Neural cell (in vitro differentiated cells): Measurements from ENCODE around the gene SRRD. TPM values are rescaled to one million over a fixed set of nuclear protein-coding genes. Genes with fewer than 3 reads are reported as not detected.

Experiments used
- H2AFZ ChIP-seq: fragments of 200-600, 300-800 bp; sonication (generic), shearing (Covaris generic); 2 replicates; pipeline ENCODE4 v1.6.0; 2014; ENCODE audit warnings: low read depth, mild to moderate bottlenecking, antibody characterized with exemption, low read length, moderate library complexity
- H3F3A ChIP-seq: fragments of 200-600 bp; shearing (Covaris generic); 2 replicates; pipeline ENCODE4 v1.6.1; 2016; ENCODE audit warnings: mild to moderate bottlenecking, moderate library complexity, mixed read lengths, antibody characterized with exemption, low read length; ENCODE audit not compliant: insufficient read depth, poor library complexity, severe bottlenecking
- H3K27ac ChIP-seq: fragments of 200-600, 300-800 bp; sonication (generic), shearing (Covaris generic); 2 replicates; pipeline ENCODE4 v1.5.1; 2014; ENCODE audit warnings: mild to moderate bottlenecking, low read length, moderate library complexity
- H3K27me3 ChIP-seq: fragments of 300-800, 200-600 bp; sonication (generic), shearing (Covaris generic); 2 replicates; pipeline ENCODE4 v1.6.0; 2014; ENCODE audit warnings: mild to moderate bottlenecking, low read depth, low read length, moderate library complexity; ENCODE audit not compliant: insufficient read depth
- H3K36me3 ChIP-seq: fragments of 300-800, 200-600 bp; sonication (generic), shearing (Covaris generic); 2 replicates; pipeline ENCODE4 v1.5.1; 2014; ENCODE audit warnings: mild to moderate bottlenecking, antibody characterized with exemption, low read length, moderate library complexity; ENCODE audit not compliant: insufficient read depth
- H3K4me2 ChIP-seq: fragments of 300-800, 200-600 bp; sonication (generic), shearing (Covaris generic); 2 replicates; pipeline ENCODE4 v1.6.0; 2014; ENCODE audit warnings: mild to moderate bottlenecking, low read length
- H3K4me3 ChIP-seq: fragments of 300-800, 200-600 bp; sonication (generic), shearing (Covaris generic); 2 replicates; pipeline ENCODE4 v1.5.1; 2014; ENCODE audit warnings: mild to moderate bottlenecking, low read length, moderate library complexity
- H3K79me2 ChIP-seq: fragments of 200-600 bp; shearing (Covaris generic); replicated peaks from 2 replicates; pipeline ENCODE4 v1.6.0; 2014; ENCODE audit warnings: mild to moderate bottlenecking, low read length, moderate library complexity; ENCODE audit not compliant: insufficient read depth
- H3K9ac ChIP-seq: fragments of 300-800, 200-600 bp; sonication (generic), shearing (Covaris generic); 2 replicates; pipeline ENCODE4 v1.6.1; 2016; ENCODE audit warnings: mild to moderate bottlenecking, low read length, mixed read lengths
- H3K9me2 ChIP-seq: fragments of 200-600 bp; shearing (Covaris generic); 2 replicates; pipeline ENCODE4 v1.6.1; 2016; ENCODE audit warnings: mild to moderate bottlenecking, low read length, mixed read lengths; ENCODE audit not compliant: insufficient read depth
- H3K9me3 ChIP-seq: fragments of 200-600, 300-800 bp; sonication (generic), shearing (Covaris generic); 2 replicates; pipeline ENCODE4 v1.6.1; 2016; ENCODE audit warnings: mild to moderate bottlenecking, mixed run types, low read length, moderate library complexity, mixed read lengths
- H4K20me1 ChIP-seq: fragments of 200-600 bp; shearing (Covaris generic); 2 replicates; pipeline ENCODE4 v1.6.1; 2016; ENCODE audit warnings: mild to moderate bottlenecking, mixed run types; ENCODE audit not compliant: insufficient read depth
- EP300 ChIP-seq: fragments of 450-650 bp; conservative IDR thresholded peaks from 2 replicates; pipeline ENCODE4 v1.6.1; 2014; ENCODE audit warnings: antibody characterized with exemption, mild to moderate bottlenecking, moderate library complexity; ENCODE audit not compliant: poor library complexity, severe bottlenecking
- EZH2 ChIP-seq: fragments of 200-600, 300-800 bp; shearing (Covaris generic), sonication (generic); IDR thresholded peaks from 2 replicates; pipeline ENCODE4 v1.6.1; 2014; ENCODE audit warnings: antibody characterized with exemption, low read length, borderline replicate concordance, mild to moderate bottlenecking; ENCODE audit not compliant: insufficient read depth, poor library complexity, severe bottlenecking
- MXI1 ChIP-seq: fragments of 450-650 bp; conservative IDR thresholded peaks from 2 replicates; pipeline ENCODE4 v1.6.1; 2014; ENCODE audit warnings: antibody characterized with exemption, mild to moderate bottlenecking; ENCODE audit not compliant: poor library complexity, severe bottlenecking
- POLR2AphosphoS5 ChIP-seq: IDR thresholded peaks from 2 replicates; pipeline ENCODE4 v1.6.1; 2012
- RAD21 ChIP-seq: fragments of 450-650 bp; conservative IDR thresholded peaks from 2 replicates; pipeline ENCODE4 v1.6.1; 2014; ENCODE audit warnings: antibody characterized with exemption, mild to moderate bottlenecking, moderate library complexity
- REST ChIP-seq: IDR thresholded peaks from 2 replicates; pipeline ENCODE4 v1.6.1; 2012; ENCODE audit warnings: borderline replicate concordance
- SMC3 ChIP-seq: fragments of 450-650 bp; conservative IDR thresholded peaks from 2 replicates; pipeline ENCODE4 v1.6.1; 2014; ENCODE audit warnings: antibody characterized with exemption, mild to moderate bottlenecking, moderate library complexity; ENCODE audit not compliant: poor library complexity
- TAF1 ChIP-seq: IDR thresholded peaks from 2 replicates; pipeline ENCODE4 v1.6.1; 2012; ENCODE audit warnings: low read depth
- polyA plus RNA-seq: library from polyadenylated mRNA; depleted of rRNA; stranded (reverse); fragments of >200 nt; gene quantifications from 2 replicates; pipeline ENCODE4 v1.2.3, GENCODE V29; 2014
- TF ChIP-seq, protein P1 (sequence below): fragments of 450-650 bp; IDR thresholded peaks from 2 replicates; pipeline ENCODE4 v1.5.1; 2014; ENCODE audit warnings: antibody characterized with exemption, mild to moderate bottlenecking, moderate library complexity; ENCODE audit not compliant: poor library complexity, severe bottlenecking

The SRRD gene
- polyA plus RNA-seq, 1 donor from 2014 or later = 33.9 TPM

- no peaks in the 10 kb centered on the region for H3K27me3 ChIP-seq
- no peak overlapping the region for H3K27ac ChIP-seq
- TF ChIP-seq EZH2 (no peak), RAD21 (no peak), REST (no peak), MXI1 (no peak)
- TF ChIP-seq, protein P1, sequence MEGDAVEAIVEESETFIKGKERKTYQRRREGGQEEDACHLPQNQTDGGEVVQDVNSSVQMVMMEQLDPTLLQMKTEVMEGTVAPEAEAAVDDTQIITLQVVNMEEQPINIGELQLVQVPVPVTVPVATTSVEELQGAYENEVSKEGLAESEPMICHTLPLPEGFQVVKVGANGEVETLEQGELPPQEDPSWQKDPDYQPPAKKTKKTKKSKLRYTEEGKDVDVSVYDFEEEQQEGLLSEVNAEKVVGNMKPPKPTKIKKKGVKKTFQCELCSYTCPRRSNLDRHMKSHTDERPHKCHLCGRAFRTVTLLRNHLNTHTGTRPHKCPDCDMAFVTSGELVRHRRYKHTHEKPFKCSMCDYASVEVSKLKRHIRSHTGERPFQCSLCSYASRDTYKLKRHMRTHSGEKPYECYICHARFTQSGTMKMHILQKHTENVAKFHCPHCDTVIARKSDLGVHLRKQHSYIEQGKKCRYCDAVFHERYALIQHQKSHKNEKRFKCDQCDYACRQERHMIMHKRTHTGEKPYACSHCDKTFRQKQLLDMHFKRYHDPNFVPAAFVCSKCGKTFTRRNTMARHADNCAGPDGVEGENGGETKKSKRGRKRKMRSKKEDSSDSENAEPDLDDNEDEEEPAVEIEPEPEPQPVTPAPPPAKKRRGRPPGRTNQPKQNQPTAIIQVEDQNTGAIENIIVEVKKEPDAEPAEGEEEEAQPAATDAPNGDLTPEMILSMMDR = no peak
- no peak overlapping the region for H3K4me3 ChIP-seq
- no peaks in the 10 kb centered on the region for H4K20me1 ChIP-seq
- no peak overlapping the region for H2AFZ ChIP-seq
- H3K9me2 ChIP-seq = no peaks in the 10 kb centered on the region
- peaks cover 16% of the 10 kb centered on the region for H3K79me2 ChIP-seq
- H3K36me3 ChIP-seq = no peaks in the 10 kb centered on the region
- H3F3A ChIP-seq = no peaks in the 10 kb centered on the region
- no peak overlapping the region for H3K9ac ChIP-seq
- H3K9me3 ChIP-seq = no peaks in the 10 kb centered on the region
- H3K4me2 ChIP-seq = no peak overlapping the region
Measured at GRCh38 chr22:26476705-26477340, 6.9 kb upstream of the SRRD start.

- Histone ChIP-seq H3K4me2 (no peak overlapping the region), H3K9me3 (no peaks in the 10 kb centered on the region), H4K20me1 (no peaks in the 10 kb centered on the region), H3K79me2 (peaks cover 16% of the 10 kb centered on the region), H3K36me3 (no peaks in the 10 kb centered on the region), H3K27me3 (no peaks in the 10 kb centered on the region), H3K9me2 (no peaks in the 10 kb centered on the region), H3K9ac (no peak overlapping the region), H3K4me3 (no peak overlapping the region), H3F3A (no peaks in the 10 kb centered on the region), H3K27ac (no peak overlapping the region), H2AFZ (no peak overlapping the region)
- TF ChIP-seq, protein P1 = no peak
- TF ChIP-seq REST (no peak), MXI1 (no peak), SMC3 (no peak), RAD21 (no peak), EZH2 (no peak), POLR2AphosphoS5 (no peak), EP300 (no peak), TAF1 (no peak)
Measured at GRCh38 chr22:26477341-26477731, 6.3 kb upstream of the SRRD start.
